KMS-11 (cell line): ENCODE measurements around the gene OCRL.
A peak's percentile ranks its signal among the peaks of the same experiment; 100 is the strongest.

Experiments
- H2AFZ ChIP-seq: fragments of 200-600 bp; sonication (generic); 2 replicates; pipeline ENCODE4 v1.6.1; 2016; ENCODE audit warnings: antibody characterized with exemption, mixed run types, low read depth
- H3K27ac ChIP-seq: fragments of 200-600 bp; sonication (generic); 2 replicates; pipeline ENCODE4 v1.6.1; 2016; ENCODE audit warnings: mild to moderate bottlenecking, mixed run types
- H3K27me3 ChIP-seq: fragments of 200-600 bp; sonication (generic); 2 replicates; pipeline ENCODE4 v1.6.1; 2017; ENCODE audit warnings: mild to moderate bottlenecking, low read depth, mixed run types, moderate library complexity; ENCODE audit not compliant: insufficient read depth
- H3K36me3 ChIP-seq: fragments of 200-600 bp; sonication (generic); 2 replicates; pipeline ENCODE4 v1.6.1; 2017; ENCODE audit warnings: mild to moderate bottlenecking, mixed run types; ENCODE audit not compliant: insufficient read depth
- H3K4me1 ChIP-seq: fragments of 200-600 bp; sonication (generic); 2 replicates; pipeline ENCODE4 v1.6.1; 2016; ENCODE audit warnings: mild to moderate bottlenecking, low read depth, mixed run types; ENCODE audit not compliant: poor library complexity, severe bottlenecking
- H3K4me2 ChIP-seq: fragments of 200-600 bp; sonication (generic); 2 replicates; pipeline ENCODE4 v1.7.0; 2016; ENCODE audit warnings: mild to moderate bottlenecking, mixed run types
- H3K4me3 ChIP-seq: fragments of 200-600 bp; sonication (generic); IDR thresholded peaks from 2 replicates; pipeline ENCODE4 v1.6.1; 2017; ENCODE audit warnings: low read depth, low read length, mixed read lengths; ENCODE audit not compliant: insufficient read depth
- H3K79me2 ChIP-seq: fragments of 200-600 bp; sonication (generic); 2 replicates; pipeline ENCODE4 v1.6.1; 2016; ENCODE audit warnings: low read depth, mixed run types; ENCODE audit not compliant: insufficient read depth
- H3K9ac ChIP-seq: fragments of 200-600 bp; sonication (generic); 2 replicates; pipeline ENCODE4 v1.6.1; 2016; ENCODE audit warnings: mild to moderate bottlenecking, mixed run types
- H4K20me1 ChIP-seq: fragments of 200-600 bp; sonication (generic); 2 replicates; pipeline ENCODE4 v1.6.1; 2016; ENCODE audit warnings: mild to moderate bottlenecking, mixed run types; ENCODE audit not compliant: insufficient read depth
- TF ChIP-seq, protein P1 (sequence below): fragments of 200-600 bp; sonication (generic); conservative IDR thresholded peaks from 2 replicates; pipeline ENCODE4 v1.6.1; 2017; ENCODE audit warnings: low read depth, mild to moderate bottlenecking, antibody characterized with exemption, low read length, moderate library complexity, mixed read lengths

Gene OCRL

DNA sequence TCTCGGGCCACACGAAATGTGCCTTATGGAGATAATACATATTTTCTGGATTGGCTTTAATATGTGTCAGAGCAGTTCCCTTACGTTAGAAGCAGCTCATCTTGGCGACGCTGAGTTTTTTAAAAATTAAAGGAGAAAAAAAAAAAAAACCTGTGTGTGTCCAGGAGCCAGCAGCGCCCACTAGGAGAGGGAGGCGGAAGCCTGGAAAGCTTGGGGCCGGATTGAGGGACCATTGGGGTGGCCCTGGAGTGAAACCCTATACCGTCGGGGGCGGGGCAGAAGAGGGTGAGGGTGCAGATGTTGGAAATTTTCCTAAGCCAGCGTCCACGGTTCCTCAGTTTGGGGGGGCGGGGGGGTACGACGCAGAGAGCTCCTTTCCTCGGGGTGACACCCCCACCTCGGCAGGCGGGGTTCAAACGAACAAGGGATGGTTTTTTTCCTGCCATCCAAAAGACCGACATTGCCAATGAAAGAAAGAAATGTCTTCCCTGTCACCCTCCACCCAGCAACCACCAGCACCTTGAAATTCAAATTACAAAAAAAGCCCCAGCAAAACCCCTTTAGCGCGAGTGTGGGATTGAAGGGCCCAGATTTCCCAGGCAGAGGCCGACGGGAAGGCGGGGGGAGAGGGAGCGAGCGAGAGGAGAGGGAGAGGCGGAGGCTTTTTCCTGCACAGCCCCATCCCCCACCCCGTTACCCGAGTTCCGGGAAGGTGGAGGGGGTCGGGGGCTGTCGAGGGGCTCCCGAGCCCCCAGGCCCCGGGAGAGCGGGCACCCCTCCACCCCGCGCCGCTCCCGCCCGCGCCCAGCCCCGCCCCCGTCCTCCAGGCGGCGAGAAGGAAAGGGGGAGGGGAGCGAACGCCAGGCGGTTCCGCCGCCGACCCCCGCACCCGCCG lies 17.6 kb upstream of the OCRL start:
- Histone ChIP-seq H2AFZ (peak overlapping the region; percentile 71), H3K79me2 (no peaks in the 10 kb centered on the region), H3K9ac (peak overlapping the region; percentile 35; the same call in 1 of the 2 replicates), H3K4me3 (no peak overlapping the region), H3K27ac (no peak overlapping the region), H3K4me2 (peak overlapping the region; percentile 66), H3K36me3 (no peaks in the 10 kb centered on the region), H4K20me1 (no peaks in the 10 kb centered on the region), H3K4me1 (peaks cover 32% of the 10 kb centered on the region), H3K27me3 (no peaks in the 10 kb centered on the region)
- TF ChIP-seq, protein P1, sequence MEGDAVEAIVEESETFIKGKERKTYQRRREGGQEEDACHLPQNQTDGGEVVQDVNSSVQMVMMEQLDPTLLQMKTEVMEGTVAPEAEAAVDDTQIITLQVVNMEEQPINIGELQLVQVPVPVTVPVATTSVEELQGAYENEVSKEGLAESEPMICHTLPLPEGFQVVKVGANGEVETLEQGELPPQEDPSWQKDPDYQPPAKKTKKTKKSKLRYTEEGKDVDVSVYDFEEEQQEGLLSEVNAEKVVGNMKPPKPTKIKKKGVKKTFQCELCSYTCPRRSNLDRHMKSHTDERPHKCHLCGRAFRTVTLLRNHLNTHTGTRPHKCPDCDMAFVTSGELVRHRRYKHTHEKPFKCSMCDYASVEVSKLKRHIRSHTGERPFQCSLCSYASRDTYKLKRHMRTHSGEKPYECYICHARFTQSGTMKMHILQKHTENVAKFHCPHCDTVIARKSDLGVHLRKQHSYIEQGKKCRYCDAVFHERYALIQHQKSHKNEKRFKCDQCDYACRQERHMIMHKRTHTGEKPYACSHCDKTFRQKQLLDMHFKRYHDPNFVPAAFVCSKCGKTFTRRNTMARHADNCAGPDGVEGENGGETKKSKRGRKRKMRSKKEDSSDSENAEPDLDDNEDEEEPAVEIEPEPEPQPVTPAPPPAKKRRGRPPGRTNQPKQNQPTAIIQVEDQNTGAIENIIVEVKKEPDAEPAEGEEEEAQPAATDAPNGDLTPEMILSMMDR = no peak

DNA sequence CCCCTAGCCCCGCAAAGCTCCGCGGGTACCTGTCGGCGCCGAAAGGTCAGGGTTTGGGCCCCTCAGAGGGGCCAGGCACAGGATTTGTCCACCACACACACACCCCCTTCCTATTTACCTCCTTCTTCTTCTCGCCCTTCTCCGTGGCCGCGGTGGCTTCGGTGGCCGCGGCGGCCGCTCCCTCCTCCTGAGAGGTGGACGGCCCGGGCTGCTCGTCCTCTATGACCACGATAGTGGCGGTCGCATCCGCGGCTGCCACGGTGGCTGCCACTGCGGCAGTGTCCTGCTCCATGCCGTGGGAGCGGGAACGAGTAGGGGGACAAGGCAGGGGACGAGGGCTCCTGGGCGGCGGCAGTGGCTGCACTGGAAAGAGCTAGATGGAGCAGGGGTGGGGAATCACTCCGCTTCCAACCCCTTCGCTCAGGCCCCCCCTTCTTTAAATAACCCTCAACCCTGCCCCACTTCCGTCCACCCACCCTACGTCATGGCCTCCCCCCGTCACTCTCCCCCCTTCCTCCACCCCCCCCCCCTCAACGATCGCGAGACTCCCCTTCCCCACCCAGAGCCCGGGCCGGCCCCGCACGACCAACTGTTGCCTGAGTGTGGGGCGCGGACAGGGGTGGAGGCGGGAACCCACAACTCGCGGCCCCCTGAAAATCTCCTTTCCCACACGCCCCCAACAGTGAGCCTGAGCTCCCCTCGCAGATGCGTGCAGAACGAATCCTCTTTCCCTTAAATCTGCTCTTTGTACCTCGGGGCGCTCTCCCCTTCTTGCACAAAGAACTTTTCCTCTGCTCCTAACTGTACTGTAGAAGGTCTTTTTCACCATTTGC lies 16.8 kb upstream of the OCRL start, which contains the start of gene SMARCA1:
SMARCA1 (minus strand) TSS at position 412 of the 833 bp plus-strand sequence; CDS start at position 292, 120 bp downstream.
- no peaks in the 10 kb centered on the region for H3K27me3 ChIP-seq
- H3K27ac ChIP-seq = no peak within 1 kb of the TSS
- peak within 1 kb of the TSS; percentile 39; the same call in 1 of the 2 replicates for H3K4me2 ChIP-seq
- no peaks in the 10 kb centered on the region for H4K20me1 ChIP-seq
- H3K4me3 ChIP-seq = no peak within 1 kb of the TSS
- no peaks in the 10 kb centered on the region for H3K79me2 ChIP-seq
- H3K9ac ChIP-seq = peak within 1 kb of the TSS; percentile 35; the same call in 1 of the 2 replicates
- H2AFZ ChIP-seq = peak within 1 kb of the TSS; percentile 71
- TF ChIP-seq, protein P1 = no peak
- H3K36me3 ChIP-seq = no peaks in the 10 kb centered on the region
- peaks cover 41% of the 10 kb centered on the region for H3K4me1 ChIP-seq

DNA sequence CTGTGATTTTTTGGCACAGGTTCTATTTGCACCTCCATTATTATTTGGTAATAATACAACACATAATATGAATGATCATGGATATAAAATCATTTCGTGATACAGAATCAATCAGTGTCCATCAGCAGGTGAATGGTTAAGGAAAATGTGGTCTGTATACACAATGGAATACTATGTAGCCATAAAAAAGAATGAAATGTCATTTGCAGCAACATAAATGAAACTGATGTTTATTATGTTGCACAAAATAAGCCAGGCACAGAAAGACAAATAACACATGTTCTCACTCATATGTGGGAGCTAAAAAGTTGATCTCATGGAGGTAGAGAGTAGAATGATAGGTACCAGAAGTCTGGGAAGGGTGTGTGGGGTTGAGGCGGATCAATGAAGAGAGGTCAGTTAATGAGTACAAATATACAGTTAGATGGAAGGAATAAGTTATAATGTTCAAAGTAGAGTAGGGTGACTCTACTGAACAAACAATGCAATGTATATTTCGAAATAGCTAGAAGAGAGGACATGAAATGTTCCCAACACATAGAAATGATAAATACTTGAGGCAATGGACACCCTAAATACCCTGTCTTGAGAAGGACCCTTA lies 15.7 kb upstream of the OCRL start:
- no peak overlapping the region for H3K4me3 ChIP-seq
- no peaks in the 10 kb centered on the region for H3K27me3 ChIP-seq
- H4K20me1 ChIP-seq = no peaks in the 10 kb centered on the region
- no peaks in the 10 kb centered on the region for H3K79me2 ChIP-seq
- H2AFZ ChIP-seq = no peak overlapping the region
- peaks cover 51% of the 10 kb centered on the region for H3K4me1 ChIP-seq
- H3K9ac ChIP-seq = no peak overlapping the region
- H3K4me2 ChIP-seq = peak overlapping the region; percentile 17; the same call in 1 of the 2 replicates
- no peaks in the 10 kb centered on the region for H3K36me3 ChIP-seq
- TF ChIP-seq, protein P1 = no peak
- no peak overlapping the region for H3K27ac ChIP-seq

DNA sequence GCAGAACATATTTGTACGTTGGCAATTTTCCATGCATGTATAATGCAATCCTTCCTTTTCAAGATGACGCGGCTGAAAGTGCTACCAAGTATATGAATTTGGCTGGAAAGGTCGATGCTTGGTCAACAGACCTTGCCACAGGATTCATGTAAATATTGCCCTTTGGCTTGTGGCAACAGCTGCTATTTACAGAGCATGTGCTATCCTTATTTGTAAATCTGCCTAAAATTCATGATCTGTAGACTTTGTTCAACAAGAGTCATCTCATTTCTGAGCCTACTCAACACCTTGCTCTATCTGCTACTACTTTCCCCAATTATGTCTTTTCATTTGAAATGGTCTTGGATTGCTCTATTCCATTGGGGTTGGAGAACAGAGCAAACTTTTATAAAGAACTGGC lies 14.9 kb upstream of the OCRL start:
- Histone ChIP-seq H3K4me3 (no peak overlapping the region), H4K20me1 (no peaks in the 10 kb centered on the region), H3K4me1 (peaks cover 53% of the 10 kb centered on the region), H3K79me2 (no peaks in the 10 kb centered on the region), H2AFZ (no peak overlapping the region), H3K4me2 (peak overlapping the region; percentile 17; the same call in 1 of the 2 replicates), H3K9ac (no peak overlapping the region), H3K27ac (no peak overlapping the region; the same call in 1 of the 2 replicates), H3K27me3 (no peaks in the 10 kb centered on the region), H3K36me3 (no peaks in the 10 kb centered on the region)
- TF ChIP-seq, protein P1 = no peak
